ENCODE results near the gene EP400.
A peak's percentile ranks its signal among the peaks of the same experiment; 100 is the strongest.

EP400 gene, protein sequence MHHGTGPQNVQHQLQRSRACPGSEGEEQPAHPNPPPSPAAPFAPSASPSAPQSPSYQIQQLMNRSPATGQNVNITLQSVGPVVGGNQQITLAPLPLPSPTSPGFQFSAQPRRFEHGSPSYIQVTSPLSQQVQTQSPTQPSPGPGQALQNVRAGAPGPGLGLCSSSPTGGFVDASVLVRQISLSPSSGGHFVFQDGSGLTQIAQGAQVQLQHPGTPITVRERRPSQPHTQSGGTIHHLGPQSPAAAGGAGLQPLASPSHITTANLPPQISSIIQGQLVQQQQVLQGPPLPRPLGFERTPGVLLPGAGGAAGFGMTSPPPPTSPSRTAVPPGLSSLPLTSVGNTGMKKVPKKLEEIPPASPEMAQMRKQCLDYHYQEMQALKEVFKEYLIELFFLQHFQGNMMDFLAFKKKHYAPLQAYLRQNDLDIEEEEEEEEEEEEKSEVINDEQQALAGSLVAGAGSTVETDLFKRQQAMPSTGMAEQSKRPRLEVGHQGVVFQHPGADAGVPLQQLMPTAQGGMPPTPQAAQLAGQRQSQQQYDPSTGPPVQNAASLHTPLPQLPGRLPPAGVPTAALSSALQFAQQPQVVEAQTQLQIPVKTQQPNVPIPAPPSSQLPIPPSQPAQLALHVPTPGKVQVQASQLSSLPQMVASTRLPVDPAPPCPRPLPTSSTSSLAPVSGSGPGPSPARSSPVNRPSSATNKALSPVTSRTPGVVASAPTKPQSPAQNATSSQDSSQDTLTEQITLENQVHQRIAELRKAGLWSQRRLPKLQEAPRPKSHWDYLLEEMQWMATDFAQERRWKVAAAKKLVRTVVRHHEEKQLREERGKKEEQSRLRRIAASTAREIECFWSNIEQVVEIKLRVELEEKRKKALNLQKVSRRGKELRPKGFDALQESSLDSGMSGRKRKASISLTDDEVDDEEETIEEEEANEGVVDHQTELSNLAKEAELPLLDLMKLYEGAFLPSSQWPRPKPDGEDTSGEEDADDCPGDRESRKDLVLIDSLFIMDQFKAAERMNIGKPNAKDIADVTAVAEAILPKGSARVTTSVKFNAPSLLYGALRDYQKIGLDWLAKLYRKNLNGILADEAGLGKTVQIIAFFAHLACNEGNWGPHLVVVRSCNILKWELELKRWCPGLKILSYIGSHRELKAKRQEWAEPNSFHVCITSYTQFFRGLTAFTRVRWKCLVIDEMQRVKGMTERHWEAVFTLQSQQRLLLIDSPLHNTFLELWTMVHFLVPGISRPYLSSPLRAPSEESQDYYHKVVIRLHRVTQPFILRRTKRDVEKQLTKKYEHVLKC (N-terminal part only)

DNA sequence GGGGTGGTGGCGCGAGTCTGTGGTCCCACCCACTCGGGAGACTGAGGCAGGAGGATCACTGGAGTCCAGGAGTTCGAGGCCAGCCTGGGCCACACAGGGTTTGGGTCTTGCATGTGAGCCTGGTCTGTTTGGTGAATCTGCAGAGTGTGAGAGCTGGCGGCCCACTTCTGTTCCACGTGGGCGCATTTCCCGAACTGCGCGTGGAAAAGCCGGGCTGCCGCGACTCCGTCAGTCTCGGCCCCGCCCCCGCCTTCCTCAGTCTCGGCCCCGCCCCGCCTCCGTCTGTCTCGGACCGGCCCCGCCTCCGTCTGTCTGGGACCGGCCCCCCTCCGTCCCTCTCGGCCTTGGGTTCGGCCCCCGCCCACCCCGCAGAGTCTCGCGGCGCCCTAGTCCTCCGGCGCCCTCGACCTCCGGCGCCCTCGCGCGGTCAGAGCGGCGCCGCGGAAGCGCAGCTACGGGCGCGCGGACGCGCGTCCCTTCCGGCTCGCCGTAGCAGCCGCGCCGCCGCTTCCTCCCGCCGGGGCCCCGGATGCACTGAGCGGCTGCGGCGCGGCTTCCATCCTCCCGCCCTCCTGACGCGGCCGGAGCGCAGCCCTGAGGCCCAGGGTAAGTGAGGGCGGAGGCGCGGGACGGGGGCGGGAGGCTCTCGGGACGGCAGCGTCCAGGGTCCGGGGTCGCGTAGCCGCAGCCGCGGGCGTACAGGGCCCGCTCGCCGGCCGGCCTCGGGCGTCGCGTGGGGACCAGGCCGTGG, at the start of gene EP400:
Gene EP400, plus strand, starts transcription at position 512 of the 751 bp plus-strand sequence. CDS start 10,678 bp downstream, outside the sequence.
- DNase-seq: peak; percentile 35

DNA sequence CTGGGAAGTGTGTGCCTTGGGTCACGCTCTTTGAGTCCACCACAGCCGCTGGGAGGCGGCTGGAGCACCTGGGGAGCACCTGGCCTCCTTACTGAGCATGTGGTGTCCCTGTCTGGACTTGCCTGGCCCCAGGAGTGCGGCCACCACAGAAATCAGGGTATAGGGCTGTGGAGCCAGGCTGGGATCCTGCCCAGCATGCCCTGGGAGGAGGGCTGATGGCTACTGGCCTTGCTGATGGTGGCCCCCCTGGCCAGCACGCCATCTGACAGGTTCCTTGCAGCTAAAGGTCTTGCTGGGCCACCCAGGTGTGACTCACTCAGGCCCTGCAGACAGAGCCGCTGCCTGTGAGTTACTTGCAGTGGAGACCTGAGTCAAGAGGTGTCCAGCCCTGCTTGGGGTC, 49.3 kb upstream of the EP400 start:
- DNase-seq: no peak

DNA sequence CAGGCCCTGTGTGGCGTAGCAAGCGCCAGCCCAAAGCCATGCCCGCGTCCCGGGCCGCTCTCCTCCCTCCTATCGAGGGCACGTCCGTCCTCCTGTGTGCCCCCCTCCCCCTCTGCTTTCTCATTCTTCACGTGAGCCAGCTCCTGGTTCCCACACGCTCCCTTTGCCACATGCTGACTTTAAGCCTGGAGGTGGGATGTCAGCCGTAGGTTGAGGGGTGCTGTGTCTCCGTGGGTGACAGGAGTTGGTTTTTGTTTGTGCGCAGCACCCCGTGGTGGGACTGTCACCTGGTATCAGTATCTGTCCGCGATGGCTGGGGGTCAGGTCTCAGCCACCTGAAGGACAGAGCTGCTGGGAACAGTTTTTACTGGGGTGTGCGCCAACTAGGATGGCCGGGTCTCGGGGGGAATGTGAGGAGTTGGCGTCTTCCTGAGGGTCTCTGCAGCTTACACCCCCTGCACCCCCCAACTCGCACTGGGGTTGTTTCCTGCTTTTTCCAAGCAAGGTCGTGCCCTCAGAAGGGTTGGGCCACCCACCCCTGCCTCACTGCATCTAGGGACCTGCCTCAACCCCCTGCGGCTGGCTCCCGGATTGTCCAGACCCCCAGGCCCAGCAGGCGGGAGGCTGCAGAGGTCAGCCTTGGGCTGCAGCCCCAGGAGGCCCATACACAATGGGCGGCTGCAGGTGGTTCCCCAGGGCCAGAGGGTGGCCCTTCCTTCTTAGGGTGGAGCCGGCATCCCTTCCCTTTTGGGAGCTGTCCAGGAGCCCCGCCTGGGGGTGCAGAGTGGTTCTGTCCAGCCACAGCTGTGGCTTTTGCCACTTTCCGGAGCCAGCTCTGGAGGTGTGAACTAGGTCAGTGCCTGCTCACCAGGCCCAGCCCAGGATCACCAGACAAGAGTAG, 48.1 kb upstream of the EP400 start:
- no peak for DNase-seq

DNA sequence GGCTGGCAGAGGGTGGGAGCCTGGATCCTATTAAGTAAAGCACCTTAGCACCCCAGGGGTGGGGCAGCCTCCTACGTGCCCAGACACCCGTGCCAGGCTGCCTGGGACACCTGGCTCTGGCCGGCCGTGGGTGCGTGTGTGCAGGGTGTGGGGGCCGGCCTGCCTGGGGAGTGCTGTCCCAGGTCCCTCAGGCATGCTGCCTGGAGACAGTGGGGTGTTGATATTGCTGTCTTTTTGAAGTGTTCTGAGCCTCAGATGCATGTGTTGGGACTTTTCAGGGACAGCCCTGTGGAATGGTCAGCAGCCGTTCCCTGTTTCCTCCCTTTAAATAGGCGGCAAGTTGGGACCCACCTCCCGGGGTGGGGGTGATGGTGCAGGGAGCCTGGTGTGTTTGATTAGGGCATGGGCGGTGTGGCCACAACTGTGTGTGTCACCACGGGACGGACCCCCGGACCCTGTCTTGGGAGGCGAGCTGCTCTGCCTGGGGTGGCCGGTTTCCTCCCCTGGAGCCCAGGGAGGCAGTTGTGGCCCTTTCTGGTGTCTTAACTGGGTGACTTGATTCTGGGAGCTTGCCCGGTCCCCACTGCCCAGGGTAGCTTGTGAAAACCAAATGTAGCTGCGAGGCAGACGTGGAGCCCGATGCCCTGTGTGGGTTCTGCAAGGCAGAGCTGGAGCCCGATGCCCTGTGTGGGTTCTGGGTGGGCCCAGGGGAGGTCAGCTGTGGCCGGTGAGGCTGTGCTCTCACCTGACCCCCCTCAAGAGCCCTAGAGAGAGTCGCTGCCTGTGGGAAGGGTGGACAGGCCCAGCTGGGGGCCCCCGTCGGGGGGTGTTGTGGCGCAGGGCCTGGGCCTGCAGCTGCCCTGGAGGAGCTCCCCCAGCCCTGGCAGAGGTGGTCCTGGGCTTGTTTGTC, 47.2 kb upstream of the EP400 start:
- no peak for DNase-seq

DNA sequence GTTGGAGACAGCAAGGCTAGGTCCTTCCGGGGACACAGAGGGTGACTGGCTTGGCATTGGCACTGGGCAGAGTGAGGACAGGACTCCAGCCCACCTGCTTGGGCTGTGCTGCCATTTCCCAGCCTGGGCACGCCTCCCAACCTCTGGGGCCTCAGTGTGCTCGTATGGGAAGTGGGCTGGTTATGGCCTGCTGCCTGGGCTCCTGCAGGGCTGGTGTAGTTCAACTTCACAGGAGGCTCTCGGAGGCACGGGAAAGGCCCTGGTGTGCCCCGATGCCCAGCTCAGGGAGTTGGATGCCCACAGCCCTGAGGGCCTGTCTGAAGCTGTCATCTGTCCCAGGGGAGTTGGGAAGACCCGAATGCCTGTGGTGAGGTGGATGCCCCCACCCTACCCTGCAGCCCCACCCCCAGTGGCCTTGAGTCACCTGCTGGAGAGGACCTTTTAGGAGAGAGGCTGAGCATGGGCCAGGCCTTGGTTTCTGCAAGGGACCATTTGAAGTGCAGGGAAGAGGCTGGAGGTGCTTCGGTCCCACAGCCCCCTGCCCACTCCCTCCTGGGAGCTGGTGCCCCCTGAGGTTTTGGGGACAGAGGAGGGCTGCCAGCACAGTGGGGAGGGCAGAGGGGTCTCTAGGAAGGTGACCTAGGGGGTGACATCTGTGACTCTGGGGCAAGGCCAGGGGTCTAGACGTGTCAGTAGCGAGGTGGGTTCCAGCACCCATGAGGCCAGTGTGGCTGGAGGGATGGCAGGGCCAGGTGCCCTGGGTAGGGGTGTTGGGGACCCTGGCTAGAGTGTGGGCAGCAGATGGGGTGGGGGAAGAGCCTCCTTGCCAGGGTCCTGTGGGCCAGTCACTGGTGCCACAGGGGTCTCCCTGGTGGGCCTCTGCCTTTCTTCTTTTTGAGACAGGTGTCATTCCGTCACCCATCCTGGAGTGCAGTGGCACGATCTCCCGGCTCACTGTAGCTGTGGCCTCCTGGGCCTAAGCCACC, 46.2 kb upstream of the EP400 start:
- DNase-seq: no peak

DNA sequence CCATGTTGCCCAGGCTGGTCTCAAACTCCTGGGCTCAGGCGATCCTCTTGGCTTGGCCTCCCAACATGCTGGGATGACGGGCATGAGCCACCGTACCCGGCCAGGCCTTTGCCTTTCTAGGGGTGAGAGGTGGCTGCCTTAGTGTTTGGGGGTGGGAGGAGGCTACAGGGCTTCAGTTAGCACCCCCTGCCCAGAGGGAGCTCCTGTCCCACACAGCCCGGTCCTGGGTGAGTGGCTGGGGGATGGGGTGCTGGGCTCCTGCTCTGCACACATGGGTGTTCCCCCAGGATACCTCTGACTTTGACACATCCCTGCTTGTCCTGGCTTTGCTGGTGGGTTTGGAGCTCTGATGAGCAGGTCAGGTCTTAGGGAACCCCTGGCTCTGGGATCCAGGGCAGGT, 45.4 kb upstream of the EP400 start:
- DNase-seq: no peak

DNA sequence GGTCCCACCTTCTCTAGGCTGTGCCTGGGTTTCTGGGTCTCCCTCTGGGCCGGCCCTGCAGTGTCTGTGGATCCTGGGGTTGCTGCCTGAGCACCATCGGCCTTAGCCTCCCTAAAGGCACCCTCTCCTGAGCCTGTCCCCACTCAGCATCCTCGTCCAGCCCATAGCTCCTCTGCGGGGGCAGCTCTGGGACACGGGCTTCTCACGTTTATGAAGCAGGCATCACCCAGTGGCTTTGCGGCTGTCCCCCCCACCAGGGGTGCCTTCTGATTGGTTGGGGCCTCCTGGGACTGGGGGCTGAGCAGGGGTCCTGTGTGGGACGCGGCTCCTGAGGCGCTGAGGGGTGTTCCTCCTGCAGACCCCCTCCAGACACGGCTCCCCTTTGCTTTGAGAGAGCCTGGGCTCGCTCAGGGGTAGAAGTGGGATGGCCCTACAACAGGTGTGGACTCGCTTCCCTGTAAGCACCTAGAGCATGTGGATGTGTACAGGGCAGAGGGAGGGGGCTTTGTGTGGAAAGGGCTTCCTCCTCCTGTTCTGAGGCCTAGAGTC, 44.6 kb upstream of the EP400 start:
- DNase-seq: no peak

DNA sequence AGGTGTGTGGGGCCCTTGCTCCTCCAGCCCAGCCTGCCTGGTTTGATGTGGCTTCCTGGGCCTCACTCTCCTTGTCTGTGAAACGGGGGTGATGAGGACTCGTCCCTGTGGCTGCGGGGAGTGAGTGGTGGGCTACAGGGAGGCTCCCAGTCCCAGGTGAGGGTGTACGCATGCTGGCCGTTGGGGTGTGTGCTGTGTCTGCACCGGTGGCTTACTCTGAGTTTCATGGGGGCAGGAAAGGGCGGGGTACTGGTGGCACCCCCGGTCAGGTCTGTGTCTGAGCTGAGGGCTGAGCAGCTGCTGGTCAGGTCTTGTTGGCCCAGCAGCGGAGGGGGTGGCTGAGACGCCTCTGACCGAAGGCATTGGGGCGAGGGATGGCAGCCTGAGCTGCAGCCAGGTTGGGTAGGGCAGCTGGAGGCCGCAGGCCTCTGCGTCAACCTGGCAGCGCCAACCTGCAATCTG, 44.1 kb upstream of the EP400 start:
- DNase-seq: no peak

DNA sequence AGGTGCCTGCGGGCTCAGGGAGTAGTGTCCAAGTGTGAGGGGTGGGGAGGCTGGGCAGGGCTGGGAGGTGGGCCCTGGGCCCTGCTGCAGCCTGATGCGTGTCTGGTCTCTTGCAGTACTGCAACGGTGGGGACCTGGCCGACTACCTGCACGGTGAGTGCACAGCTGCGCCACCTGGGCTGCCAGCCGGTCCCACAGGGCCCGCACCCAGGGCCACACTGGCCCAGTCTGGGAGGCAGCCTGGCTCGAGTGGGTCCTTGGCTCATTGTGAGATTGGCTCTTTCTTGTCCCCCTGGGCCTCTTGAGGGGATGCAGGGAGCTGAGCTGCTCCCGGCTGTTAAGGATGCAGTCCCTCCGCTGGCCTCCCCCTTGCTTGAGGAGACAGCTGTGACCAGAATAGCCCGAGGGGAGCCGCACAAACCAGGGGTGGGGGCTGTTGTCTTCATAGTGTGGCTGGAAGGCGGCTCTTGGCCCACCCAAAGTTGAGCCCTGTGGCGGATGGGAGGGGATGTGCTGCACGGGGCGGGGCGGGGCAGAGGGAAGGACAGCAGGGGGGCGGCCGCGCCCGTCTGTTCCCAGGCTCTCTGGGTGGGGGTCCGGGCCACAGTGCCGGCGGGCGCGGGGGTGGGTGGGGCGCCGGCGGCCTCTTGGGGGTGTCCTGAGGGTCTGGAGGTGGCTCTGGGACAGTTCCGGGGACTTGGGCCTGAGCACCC, 42.2 kb upstream of the EP400 start:
- no peak for DNase-seq

DNA sequence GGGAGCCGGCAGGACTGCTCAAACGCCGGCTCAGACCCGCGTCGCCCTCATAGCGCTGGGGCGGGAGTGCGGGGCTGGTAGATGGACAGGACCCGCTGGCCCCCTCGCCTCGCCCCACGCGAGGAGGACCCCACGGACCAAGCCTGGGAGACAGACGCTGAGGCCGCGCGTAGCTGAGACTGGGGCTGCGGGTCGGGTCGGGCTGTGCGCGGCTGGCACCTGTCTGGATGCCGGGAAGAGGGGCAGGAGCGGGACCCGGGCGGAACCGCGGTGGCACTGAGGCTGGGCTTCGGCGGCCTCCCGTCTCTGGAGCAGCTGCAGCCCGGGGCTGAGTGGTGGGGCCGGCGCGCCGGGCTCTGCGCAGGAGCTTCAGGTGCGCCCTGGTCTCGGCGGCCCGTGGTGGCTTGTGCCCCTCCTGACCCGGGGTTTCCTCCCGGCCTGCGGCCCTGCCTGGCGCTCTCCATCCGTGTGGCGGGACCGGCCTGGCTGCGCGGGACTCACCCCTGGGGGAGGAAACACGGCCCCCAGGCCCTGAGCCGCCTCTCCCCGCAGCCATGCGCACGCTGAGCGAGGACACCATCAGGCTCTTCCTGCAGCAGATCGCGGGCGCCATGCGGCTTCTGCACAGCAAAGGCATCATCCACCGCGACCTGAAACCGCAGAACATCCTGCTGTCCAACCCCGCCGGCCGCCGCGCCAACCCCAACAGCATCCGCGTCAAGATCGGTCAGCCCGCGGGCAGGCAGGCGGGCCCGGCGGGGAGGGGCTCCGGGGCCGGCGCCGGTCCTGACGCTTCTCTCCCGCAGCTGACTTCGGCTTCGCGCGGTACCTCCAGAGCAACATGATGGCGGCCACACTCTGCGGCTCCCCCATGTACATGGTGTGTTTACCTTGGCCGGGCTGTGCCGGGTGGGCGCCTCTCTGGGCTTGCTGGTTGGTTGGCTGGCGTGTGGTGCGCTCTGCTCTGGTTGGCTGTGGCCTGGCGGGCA, 41.4 kb upstream of the EP400 start:
- DNase-seq: no peak

DNA sequence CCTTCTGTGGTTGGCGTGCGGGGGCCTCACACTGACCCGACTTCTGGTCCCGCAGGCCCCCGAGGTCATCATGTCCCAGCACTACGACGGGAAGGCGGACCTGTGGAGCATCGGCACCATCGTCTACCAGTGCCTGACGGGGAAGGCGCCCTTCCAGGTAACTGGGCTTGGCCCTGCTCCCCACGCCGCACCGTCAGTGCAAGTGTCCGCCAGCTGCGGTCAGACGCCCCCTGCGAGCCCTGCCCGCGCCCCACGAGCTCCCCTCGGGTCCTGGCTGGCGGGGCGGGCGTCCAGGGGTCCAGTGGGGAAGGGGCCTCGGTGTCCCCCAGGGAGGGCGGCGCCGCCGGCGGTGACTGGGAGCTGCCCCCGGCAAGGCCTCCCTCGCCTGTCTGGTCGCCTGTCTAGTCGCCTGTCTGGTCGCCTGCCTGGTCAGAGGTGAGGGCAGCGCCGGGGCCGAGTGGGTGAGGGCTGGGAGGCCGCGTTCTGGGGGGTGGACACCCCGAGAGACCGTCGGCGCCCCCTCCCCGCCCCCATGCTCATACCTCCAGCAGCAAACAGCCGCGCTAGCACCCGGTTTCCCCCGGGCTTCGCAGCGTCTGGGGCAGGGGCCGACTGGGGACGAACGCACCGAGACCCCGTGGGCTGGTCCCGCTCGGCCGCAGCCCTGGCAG, 40.5 kb upstream of the EP400 start:
- no peak for DNase-seq

DNA sequence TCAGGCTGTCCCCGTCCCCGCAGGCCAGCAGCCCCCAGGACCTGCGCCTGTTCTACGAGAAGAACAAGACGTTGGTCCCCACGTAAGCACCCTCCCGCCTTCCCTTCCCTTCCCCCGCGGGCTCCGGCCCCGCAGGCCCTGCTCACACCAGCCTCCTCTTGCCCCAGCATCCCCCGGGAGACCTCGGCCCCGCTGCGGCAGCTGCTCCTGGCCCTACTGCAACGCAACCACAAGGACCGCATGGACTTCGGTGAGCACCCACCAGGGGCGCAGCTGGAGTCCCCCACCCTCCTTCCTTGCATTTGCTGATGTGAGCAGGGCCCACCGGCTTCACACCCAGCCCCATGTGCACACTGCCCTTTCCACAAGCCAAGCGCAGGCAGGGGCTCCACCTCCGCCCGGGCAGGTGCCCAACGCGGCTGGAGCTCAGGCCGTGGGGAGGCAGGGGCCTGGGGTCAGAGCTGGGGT, 40.0 kb upstream of the EP400 start:
- no peak for DNase-seq

DNA sequence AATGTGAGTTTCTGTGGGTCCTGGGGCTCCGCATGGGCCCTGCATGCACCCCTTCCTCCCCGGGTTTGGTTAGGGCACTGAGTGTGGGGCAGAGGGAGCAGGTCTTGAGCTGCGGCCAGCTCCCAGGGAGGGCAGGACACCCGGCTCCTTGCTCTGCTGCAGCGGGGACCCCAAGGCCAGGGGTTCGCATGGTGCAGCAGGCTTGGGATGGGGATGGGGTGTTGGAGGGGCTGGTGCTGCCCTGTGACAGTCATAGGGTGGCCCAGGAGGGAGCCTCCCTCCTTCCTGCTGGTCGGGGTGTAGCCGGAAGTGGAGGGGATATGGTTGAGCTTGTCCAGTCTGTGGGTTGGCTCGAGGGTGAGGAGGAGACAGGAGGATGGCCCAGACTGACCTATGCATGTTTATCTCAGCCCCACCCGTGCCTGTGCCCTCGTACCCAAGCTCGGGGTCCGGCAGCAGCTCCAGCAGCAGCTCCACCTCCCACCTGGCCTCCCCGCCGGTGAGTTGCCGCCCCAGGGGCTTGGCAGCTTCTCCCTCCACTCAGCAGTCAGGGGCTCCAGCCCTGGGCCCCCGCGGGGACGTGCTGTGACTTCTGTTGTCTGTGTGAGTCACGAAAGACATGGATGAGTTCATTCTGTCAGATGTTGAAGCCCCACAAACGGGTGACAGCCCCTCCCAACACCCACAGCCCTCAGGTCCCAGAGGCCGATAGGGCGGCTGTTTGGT, 39.3 kb upstream of the EP400 start:
- no peak for DNase-seq

DNA sequence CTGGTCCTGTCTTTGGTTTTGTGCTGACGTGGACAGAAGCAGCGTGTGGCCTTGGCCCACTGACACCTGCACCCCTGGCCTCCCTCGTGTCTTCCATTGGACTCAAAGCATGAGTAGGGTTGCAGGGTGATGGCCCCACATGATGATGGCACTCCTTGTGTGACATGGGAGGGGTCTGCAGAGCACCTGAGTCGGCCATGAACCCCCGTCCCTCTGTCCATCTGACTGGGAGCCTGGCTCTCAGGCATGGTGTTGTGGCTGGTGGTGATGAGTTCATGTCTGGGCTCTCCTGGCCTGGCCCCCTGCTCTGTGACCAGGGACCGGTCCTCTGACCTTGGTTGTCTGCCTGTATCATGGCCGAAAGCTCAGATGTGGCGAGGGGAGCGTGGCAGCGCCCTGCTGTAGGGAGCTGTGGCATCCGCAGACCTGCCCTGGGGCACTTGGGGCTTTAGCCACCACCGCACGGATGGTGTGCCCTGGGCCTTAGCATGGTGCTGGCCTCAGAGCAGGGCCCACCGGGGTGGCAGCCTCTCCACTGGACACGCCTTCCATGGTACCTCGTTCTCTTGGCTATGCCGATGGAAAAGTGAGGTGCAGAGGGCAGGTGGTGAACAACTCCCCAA, 38.6 kb upstream of the EP400 start:
- no peak for DNase-seq

Measured in NCI-H1694 (cell line).